Stomach (tissue), 4 donors: ENCODE data around the gene CPZ.

Source experiments
- CTCF ChIP-seq, 7 experiments: fragments of 450-650 bp in 4 of 7; fragments of 200-600 bp in 3 of 7; sonication (generic) in 3 of 7; IDR thresholded peaks; one replicate each; pipeline ENCODE4 v1.5.1; 2016 to 2019; ENCODE audit warnings: antibody characterized with exemption in 7 of 7, control low read depth in 2 of 7, mild to moderate bottlenecking in 1 of 7
- POLR2A ChIP-seq, 4 donors: fragments of 450-650 bp; IDR thresholded peaks; one replicate each; pipeline ENCODE4 v1.6.1; 2016; ENCODE audit warnings: antibody characterized with exemption in 4 of 4, control low read depth in 2 of 4, mild to moderate bottlenecking in 1 of 4, moderate library complexity in 1 of 4
- POLR2AphosphoS5 ChIP-seq, 3 donors: sonication (generic); formaldehyde crosslinking; IDR thresholded peaks; one replicate each; pipeline ENCODE4 v1.6.1; 2016; ENCODE audit warnings: antibody characterized with exemption in 3 of 3

- TF ChIP-seq CTCF (IDR thresholded peaks at IDR 0.05), result no peak
- TF ChIP-seq POLR2A (IDR thresholded peaks at IDR 0.05), result no peak
- no peak for TF ChIP-seq POLR2AphosphoS5 (IDR thresholded peaks at IDR 0.05)
Measured at GRCh38 chr4:8648816-8649630, 56.5 kb downstream of the CPZ start.
